ENCODE results near the gene PAPPA2.

Gene PAPPA2

GRCh38 chr1:176849281-176849680 is 386.3 kb downstream of the PAPPA2 start:
- Histone ChIP-seq H3K4me2 (ENCODE audit: low read length) (no peak overlapping the region), H2BK12ac (ENCODE audit: low read length) (peak overlapping the region; percentile 84), H3K27ac (ENCODE audit: low read depth, low read length) (no peak overlapping the region), H3K79me2 (ENCODE audit: control insufficient read depth, insufficient read depth, low read length, poor library complexity) (no peaks in the 10 kb centered on the region), H3K4me3 (ENCODE audit: low read depth, low read length) (no peak overlapping the region), H3K9ac (ENCODE audit: low read length) (no peak overlapping the region), H3K27me3 (ENCODE audit: insufficient read depth, low read length) (no peaks in the 10 kb centered on the region), H3K9me3 (ENCODE audit: insufficient read depth, low read depth, low read length) (no peaks in the 10 kb centered on the region), H3K4ac (ENCODE audit: low read depth, low read length) (no peak overlapping the region), H2AK5ac (ENCODE audit: low read length) (no peak overlapping the region), H3K79me1 (ENCODE audit: low read length) (peaks cover 22% of the 10 kb centered on the region), H3K18ac (ENCODE audit: low read length) (no peak overlapping the region), H4K12ac (ENCODE audit: low read depth, low read length) (no peak overlapping the region), H2AFZ (ENCODE audit: insufficient read depth, low read length, poor library complexity) (no peak overlapping the region), H3K14ac (ENCODE audit: low read length) (no peak overlapping the region), H2BK120ac (ENCODE audit: insufficient read depth, low read length, poor library complexity) (no peak overlapping the region), H3K23ac (ENCODE audit: low read length) (no peak overlapping the region), H2BK5ac (ENCODE audit: low read depth, low read length, poor library complexity) (peak overlapping the region; percentile 12), H4K8ac (ENCODE audit: low read depth, low read length) (no peak overlapping the region), H3K36me3 (ENCODE audit: control insufficient read depth in 1 of 2, insufficient read depth in 2 of 2, low read length in 2 of 2) (no peaks in the 10 kb centered on the region), H4K91ac (ENCODE audit: low read depth, low read length) (peak overlapping the region; percentile 61), H3K4me1 (ENCODE audit: control insufficient read depth in 1 of 2, insufficient read depth in 2 of 2, low read length in 2 of 2) (peaks cover 14 to 26% of the 10 kb centered on the region in 2 experiments)
- DNase-seq: peak; percentile 40 to 90
- WGBS (ENCODE audit: extremely low coverage, insufficient coverage, insufficient read length): 100% methylated on average over 2 of the region's 3 CpGs

- H3K23ac ChIP-seq (ENCODE audit: low read length): no peak overlapping the region
- H3K79me2 ChIP-seq (ENCODE audit: control insufficient read depth, insufficient read depth, low read length, poor library complexity): no peaks in the 10 kb centered on the region
- H3K4me1 ChIP-seq (ENCODE audit: control insufficient read depth in 1 of 2, insufficient read depth in 2 of 2, low read length in 2 of 2): peaks cover 15 to 27% of the 10 kb centered on the region in 2 experiments
- WGBS (ENCODE audit: extremely low coverage, insufficient coverage, insufficient read length): no CpG with 5 or more reads among the region's 4 CpGs
- no peak overlapping the region for H2AK5ac ChIP-seq (ENCODE audit: low read length)
- no peak overlapping the region for H4K91ac ChIP-seq (ENCODE audit: low read depth, low read length)
- H3K27ac ChIP-seq (ENCODE audit: low read depth, low read length): no peak overlapping the region
- H2BK120ac ChIP-seq (ENCODE audit: insufficient read depth, low read length, poor library complexity): no peak overlapping the region
- H4K12ac ChIP-seq (ENCODE audit: low read depth, low read length): no peak overlapping the region
- H3K4ac ChIP-seq (ENCODE audit: low read depth, low read length): no peak overlapping the region
- no peaks in the 10 kb centered on the region for H3K9me3 ChIP-seq (ENCODE audit: insufficient read depth, low read depth, low read length)
- H3K79me1 ChIP-seq (ENCODE audit: low read length): peaks cover 17% of the 10 kb centered on the region
- H3K36me3 ChIP-seq (ENCODE audit: control insufficient read depth in 1 of 2, insufficient read depth in 2 of 2, low read length in 2 of 2): no peaks in the 10 kb centered on the region
- no peaks in the 10 kb centered on the region for H3K27me3 ChIP-seq (ENCODE audit: insufficient read depth, low read length)
- no peak overlapping the region for H3K4me2 ChIP-seq (ENCODE audit: low read length)
- no peak overlapping the region for H2BK5ac ChIP-seq (ENCODE audit: low read depth, low read length, poor library complexity)
- no peak overlapping the region for H3K4me3 ChIP-seq (ENCODE audit: low read depth, low read length)
- no peak overlapping the region for H3K18ac ChIP-seq (ENCODE audit: low read length)
- no peak overlapping the region for H3K14ac ChIP-seq (ENCODE audit: low read length)
- no peak overlapping the region for H3K9ac ChIP-seq (ENCODE audit: low read length)
- no peak overlapping the region for H2BK12ac ChIP-seq (ENCODE audit: low read length)
- H2AFZ ChIP-seq (ENCODE audit: insufficient read depth, low read length, poor library complexity): no peak overlapping the region
- no peak overlapping the region for H4K8ac ChIP-seq (ENCODE audit: low read depth, low read length)
- DNase-seq: peak; percentile 47 to 57
Observed at GRCh38 chr1:176850871-176851270, 387.9 kb downstream of the PAPPA2 start.

DNA sequence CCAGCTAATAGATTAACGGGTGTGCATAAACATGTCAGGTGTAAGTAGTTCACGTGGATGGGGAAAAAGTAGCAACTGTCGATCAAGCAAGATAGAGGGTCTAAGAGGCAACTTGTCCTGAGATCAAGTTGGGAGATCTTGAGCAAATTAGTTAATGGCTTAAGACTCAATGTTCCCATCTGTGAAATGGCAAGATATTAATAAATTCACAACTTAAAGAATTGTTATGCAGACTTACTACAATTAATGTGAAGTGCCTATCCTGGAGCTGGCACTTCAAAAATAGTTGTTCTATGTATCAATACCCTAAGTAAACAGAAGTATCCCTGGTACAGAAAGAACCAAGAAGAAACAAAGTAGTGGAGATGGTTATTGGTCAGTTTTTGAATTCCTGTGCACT is 389.1 kb downstream of the PAPPA2 start:
- Histone ChIP-seq H3K27ac (ENCODE audit: low read depth, low read length) (no peak overlapping the region), H2AK5ac (ENCODE audit: low read length) (no peak overlapping the region), H4K12ac (ENCODE audit: low read depth, low read length) (no peak overlapping the region), H3K79me2 (ENCODE audit: control insufficient read depth, insufficient read depth, low read length, poor library complexity) (no peaks in the 10 kb centered on the region), H3K23ac (ENCODE audit: low read length) (no peak overlapping the region), H3K9ac (ENCODE audit: low read length) (no peak overlapping the region), H2BK5ac (ENCODE audit: low read depth, low read length, poor library complexity) (no peak overlapping the region), H3K9me3 (ENCODE audit: insufficient read depth, low read depth, low read length) (no peaks in the 10 kb centered on the region), H4K8ac (ENCODE audit: low read depth, low read length) (no peak overlapping the region), H3K27me3 (ENCODE audit: insufficient read depth, low read length) (no peaks in the 10 kb centered on the region), H3K36me3 (ENCODE audit: control insufficient read depth in 1 of 2, insufficient read depth in 2 of 2, low read length in 2 of 2) (no peaks in the 10 kb centered on the region), H2AFZ (ENCODE audit: insufficient read depth, low read length, poor library complexity) (no peak overlapping the region), H3K18ac (ENCODE audit: low read length) (no peak overlapping the region), H3K79me1 (ENCODE audit: low read length) (peaks cover 14% of the 10 kb centered on the region), H2BK12ac (ENCODE audit: low read length) (no peak overlapping the region), H2BK120ac (ENCODE audit: insufficient read depth, low read length, poor library complexity) (no peak overlapping the region), H4K91ac (ENCODE audit: low read depth, low read length) (no peak overlapping the region), H3K4me1 (ENCODE audit: control insufficient read depth in 1 of 2, insufficient read depth in 2 of 2, low read length in 2 of 2) (peaks cover 14 to 20% of the 10 kb centered on the region in 2 experiments), H3K14ac (ENCODE audit: low read length) (no peak overlapping the region), H3K4me2 (ENCODE audit: low read length) (no peak overlapping the region), H3K4ac (ENCODE audit: low read depth, low read length) (no peak overlapping the region), H3K4me3 (ENCODE audit: low read depth, low read length) (no peak overlapping the region)
- no peak for DNase-seq
- whole genome bisulfite sequencing (ENCODE audit: extremely low coverage, insufficient coverage, insufficient read length): no CpG with 5 or more reads among the region's 3 CpGs

- Histone ChIP-seq H2AFZ (ENCODE audit: insufficient read depth, low read length, poor library complexity) (no peak overlapping the region), H3K4me1 (ENCODE audit: control insufficient read depth in 1 of 2, insufficient read depth in 2 of 2, low read length in 2 of 2) (peaks cover 16 to 25% of the 10 kb centered on the region in 2 experiments), H2BK120ac (ENCODE audit: insufficient read depth, low read length, poor library complexity) (peak overlapping the region; percentile 34), H3K36me3 (ENCODE audit: control insufficient read depth in 1 of 2, insufficient read depth in 2 of 2, low read length in 2 of 2) (no peaks in the 10 kb centered on the region), H4K91ac (ENCODE audit: low read depth, low read length) (peak overlapping the region; percentile 38), H4K8ac (ENCODE audit: low read depth, low read length) (no peak overlapping the region), H3K4me2 (ENCODE audit: low read length) (no peak overlapping the region), H3K23ac (ENCODE audit: low read length) (no peak overlapping the region), H3K79me2 (ENCODE audit: control insufficient read depth, insufficient read depth, low read length, poor library complexity) (no peaks in the 10 kb centered on the region), H3K14ac (ENCODE audit: low read length) (peak overlapping the region; percentile 9), H3K9me3 (ENCODE audit: insufficient read depth, low read depth, low read length) (no peaks in the 10 kb centered on the region), H3K4ac (ENCODE audit: low read depth, low read length) (peak overlapping the region; percentile 2), H3K4me3 (ENCODE audit: low read depth, low read length) (no peak overlapping the region), H3K27ac (ENCODE audit: low read depth, low read length) (peak overlapping the region; percentile 51), H3K18ac (ENCODE audit: low read length) (no peak overlapping the region), H3K79me1 (ENCODE audit: low read length) (peaks cover 14% of the 10 kb centered on the region), H2BK5ac (ENCODE audit: low read depth, low read length, poor library complexity) (peak overlapping the region; percentile 71), H2BK12ac (ENCODE audit: low read length) (peak overlapping the region; percentile 24), H3K27me3 (ENCODE audit: insufficient read depth, low read length) (no peaks in the 10 kb centered on the region), H2AK5ac (ENCODE audit: low read length) (peak overlapping the region; percentile 9), H3K9ac (ENCODE audit: low read length) (no peak overlapping the region), H4K12ac (ENCODE audit: low read depth, low read length) (no peak overlapping the region)
- no peak for DNase-seq
- no CpG with 5 or more reads among the region's 3 CpGs for WGBS (ENCODE audit: extremely low coverage, insufficient coverage, insufficient read length)
Observed at GRCh38 chr1:176853503-176853902, 390.5 kb downstream of the PAPPA2 start.

Data from trophoblast cell (in vitro differentiated cells and primary cell).